Measurements from ENCODE around the gene SCGN.

Gene SCGN

GRCh38 chr6:25652007-25652515 is at the start of gene SCGN:
Gene SCGN, plus strand, starts transcription at chr6:25652215. Its CDS starts 189 bp downstream, at chr6:25652404.
- DNase-seq = no peak

DNA sequence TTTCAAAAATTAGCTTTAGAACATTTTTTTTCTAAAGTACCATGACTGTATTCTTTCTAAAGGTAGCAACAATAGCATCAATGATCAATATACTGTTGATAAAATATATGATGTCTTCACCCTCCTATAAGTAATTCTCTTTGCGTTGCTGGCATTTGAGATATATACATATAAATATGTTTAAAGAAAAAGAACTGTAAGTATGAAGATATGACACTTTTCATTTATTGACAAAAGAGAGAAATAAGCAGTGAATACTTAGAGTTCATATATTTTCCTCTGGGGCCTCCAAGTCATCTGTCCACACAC is 49.4 kb upstream of the SCGN start:
- no peak for DNase-seq

GRCh38 chr6:25603251-25603650 is 48.8 kb upstream of the SCGN start:
- no peak for DNase-seq

GRCh38 chr6:25606151-25606550 is 45.9 kb upstream of the SCGN start:
- DNase-seq = no peak

DNA sequence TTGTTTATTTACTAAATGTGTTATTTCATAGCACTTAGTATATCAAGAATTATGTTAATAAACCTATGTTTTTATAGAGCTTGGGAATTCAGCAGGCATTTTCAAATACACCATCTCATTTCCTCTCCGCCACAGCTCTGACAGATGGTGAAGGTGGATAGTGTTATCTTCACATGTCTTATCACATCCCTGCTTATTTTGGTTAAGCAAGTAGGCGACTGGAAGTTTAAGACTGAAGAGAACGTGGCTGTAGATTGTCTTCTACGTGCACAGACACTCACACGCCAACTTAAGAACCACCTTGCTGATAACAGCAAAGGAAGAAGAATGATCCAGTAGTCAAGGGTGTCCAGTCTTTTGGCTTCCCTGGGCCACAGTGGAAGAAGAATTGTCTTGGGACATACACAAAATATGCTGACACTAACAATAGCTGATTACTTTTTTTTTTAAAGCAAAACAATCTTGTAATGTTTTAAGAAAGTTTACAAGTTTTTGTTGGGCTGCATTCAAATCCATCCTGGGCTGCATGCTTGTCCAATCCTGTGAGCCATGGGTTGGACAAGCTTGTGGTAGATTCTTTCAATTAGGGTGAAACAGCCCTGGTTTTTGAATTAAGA is 43.3 kb upstream of the SCGN start:
- DNase-seq = no peak

- no peak for DNase-seq
Measured at GRCh38 chr6:25612666-25613065, 39.3 kb upstream of the SCGN start.

DNA sequence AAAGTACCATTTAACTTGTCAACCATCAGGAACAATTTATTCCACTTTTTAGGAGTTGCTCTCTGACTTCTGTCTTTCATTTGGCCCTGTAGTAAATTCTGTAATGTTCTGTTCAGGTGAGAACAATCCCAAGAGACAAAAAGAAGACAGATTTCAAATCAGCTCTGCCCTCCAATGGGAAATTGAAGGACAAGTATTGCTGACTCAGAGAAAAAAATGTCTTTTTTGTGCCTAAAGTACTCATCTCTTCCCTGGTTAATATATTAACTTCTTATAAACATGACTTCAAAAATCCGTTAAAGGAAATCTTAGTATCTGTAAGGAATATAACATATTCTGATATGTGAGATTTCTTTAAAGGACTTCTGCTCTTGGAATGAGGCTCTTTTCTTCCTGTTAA is 38.6 kb upstream of the SCGN start:
- no peak for DNase-seq

DNA sequence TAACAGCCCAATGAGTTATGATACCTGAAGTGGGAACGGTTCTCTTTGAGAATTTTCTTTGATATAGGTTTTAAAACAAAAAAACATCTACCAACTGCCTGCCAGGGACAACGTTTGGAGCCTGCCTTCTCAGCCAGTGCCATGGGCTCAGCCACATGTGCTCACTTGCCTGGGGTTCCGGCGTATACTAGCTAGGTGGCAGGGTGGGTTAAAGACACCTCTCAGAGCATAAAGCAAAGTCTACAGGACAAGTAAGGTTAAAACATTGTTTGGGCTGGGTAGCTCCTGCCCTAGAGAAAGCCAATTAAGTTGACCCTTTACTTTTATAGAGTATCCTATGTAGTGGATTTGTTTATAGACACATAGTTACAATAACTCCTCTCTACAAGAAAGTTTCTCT is 38.0 kb upstream of the SCGN start:
- no peak for DNase-seq

- DNase-seq = no peak
Measured at GRCh38 chr6:25615471-25615870, 36.5 kb upstream of the SCGN start.

GRCh38 chr6:25617997-25618396 is 34.0 kb upstream of the SCGN start:
- DNase-seq = no peak

DNA sequence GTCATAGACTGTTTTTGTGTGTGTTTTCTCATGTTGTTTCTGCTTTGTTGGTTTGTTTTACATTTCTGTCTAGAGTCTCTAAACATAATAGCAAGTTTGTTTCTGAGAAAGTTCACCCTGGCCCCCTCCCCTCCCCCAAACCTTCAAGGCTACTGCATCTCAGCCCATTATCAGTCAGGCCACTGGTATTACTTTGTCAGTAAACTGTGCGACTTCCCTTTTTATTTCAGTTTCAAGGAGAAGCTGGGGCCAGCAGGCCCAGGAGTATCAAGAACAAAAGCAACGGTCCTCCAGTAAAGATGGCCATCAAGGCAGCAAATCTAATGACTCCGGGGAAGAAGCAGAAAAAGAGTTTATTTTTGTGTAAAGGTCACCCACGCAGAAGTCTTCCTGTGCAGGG is 32.8 kb upstream of the SCGN start:
- no peak for DNase-seq

DNA sequence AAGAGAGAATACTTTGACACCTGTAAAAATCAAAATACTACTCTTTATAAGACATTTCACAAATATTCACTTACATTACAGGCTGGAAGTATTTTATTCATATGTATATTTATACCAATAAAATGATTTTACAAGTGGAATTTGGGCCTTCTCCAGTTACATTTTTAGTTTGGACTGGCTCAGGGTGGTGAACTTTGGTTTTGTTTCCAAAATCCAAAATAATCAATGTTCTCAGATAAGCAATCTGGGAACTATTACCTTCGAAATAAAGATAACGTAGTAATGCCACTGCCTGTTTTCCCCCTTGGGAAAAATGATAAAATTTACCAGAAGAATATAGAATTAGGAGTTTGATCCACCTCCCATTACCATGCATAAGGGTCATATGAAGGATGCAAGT is 31.6 kb upstream of the SCGN start:
- no peak for DNase-seq

GRCh38 chr6:25623065-25623464 is 28.9 kb upstream of the SCGN start:
- peak; percentile 57 for DNase-seq

- DNase-seq = peak; percentile 69
Measured at GRCh38 chr6:25623879-25624278, 28.1 kb upstream of the SCGN start.

DNA sequence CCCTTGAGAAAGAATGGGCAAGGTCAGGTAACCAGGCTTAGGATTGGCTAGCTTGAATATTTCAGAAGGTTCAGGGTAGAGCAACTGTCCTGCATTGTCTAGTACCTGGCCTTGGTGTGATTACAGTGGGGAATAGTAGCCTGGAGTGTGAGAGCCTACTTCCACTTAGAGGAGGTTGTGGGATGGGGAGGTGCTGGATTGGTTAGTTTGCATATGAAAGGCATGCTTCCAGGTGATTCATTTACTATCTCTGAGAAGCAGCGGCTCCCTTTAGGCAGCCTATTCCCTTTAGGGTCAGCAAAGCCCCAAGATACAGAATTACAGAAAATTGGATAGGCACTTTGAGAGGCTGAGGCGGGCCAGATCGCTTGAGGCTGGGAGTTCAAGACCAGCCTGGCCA is 25.0 kb upstream of the SCGN start:
- DNase-seq = no peak

- peak; percentile 54 for DNase-seq
Measured at GRCh38 chr6:25628471-25629197, 23.4 kb upstream of the SCGN start.

DNA sequence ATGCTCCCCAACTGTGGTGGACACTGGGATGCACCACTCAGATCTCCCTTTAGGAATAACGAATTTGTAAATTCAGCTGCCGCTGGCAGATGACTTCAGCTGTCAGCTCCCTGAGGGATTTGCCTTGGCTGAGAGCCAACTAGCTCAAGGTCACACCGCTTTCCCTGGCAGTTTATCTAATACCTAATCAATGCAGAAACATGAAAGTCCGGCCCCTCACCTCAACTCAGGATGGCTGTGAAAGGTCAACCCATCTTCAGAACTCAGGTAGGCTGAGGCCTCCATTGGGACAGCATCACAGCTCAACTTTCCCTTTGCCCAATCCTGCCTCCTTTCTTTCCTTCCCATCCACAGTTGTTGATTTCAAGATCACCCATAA is 22.8 kb upstream of the SCGN start:
- no peak for DNase-seq

GRCh38 chr6:25630508-25631278 is 21.3 kb upstream of the SCGN start:
- DNase-seq = no peak

- no peak for DNase-seq
Measured at GRCh38 chr6:25635886-25636317, 16.1 kb upstream of the SCGN start.

DNA sequence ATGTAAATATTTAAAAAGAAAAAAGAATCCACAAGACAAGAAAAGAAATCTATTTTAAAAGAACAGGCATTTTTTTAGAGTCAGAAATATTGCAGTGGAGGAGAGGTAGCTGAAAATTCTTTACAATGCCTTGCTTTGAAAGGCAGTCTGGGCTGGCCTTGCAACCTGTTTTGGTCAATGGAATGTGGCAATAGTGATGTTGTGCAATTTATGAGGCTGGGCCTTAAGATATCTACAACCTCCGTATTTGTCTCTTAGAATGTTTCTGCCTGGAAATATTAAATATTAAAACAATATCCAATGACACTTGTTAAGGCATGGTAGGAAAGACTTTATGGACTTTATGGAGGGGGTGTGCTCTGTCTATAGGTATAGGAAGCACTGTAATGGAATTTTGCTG is 14.8 kb upstream of the SCGN start:
- DNase-seq = no peak

GRCh38 chr6:25637960-25638434 is 14.0 kb upstream of the SCGN start:
- DNase-seq = peak; percentile 96

GRCh38 chr6:25639653-25640052 is 12.4 kb upstream of the SCGN start:
- no peak for DNase-seq

DNA sequence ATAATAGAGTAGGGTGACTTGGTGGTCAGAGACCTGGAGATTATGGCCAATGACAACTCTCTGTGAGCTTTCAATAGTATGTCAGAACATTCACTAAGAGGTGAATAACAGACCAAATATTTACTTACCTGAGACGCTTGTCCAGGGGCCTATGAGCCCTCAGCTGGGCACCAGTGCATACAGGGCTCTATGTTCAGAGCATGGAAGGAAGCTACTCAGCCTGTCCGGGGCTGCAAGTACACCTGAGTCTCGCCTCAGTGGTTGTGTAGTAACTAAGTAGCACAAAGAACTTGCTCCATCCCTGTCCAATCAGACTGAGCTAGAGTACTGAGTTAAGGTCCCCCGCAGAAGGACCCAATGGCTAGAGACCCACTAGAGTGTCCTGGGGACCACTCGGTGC is 11.6 kb upstream of the SCGN start:
- no peak for DNase-seq

GRCh38 chr6:25640891-25641290 is 11.1 kb upstream of the SCGN start:
- no peak for DNase-seq

Measured in NCI-H446 treated with DMSO at 0.1 percent for 48 hours (cell line).